Esophagus muscularis mucosa (tissue), 4 donors: Measurements from ENCODE around the gene RPL18A.

Source experiments
- EP300 ChIP-seq: sonication (generic); formaldehyde crosslinking; IDR thresholded peaks from one replicate; pipeline ENCODE4 v1.6.1; 2017; ENCODE audit warnings: antibody characterized with exemption
- POLR2A ChIP-seq: fragments of 450-650 bp; IDR thresholded peaks from one replicate; pipeline ENCODE4 v1.6.1; 2017; ENCODE audit warnings: antibody characterized with exemption, moderate library complexity, mild to moderate bottlenecking, low read depth
- POLR2AphosphoS5 ChIP-seq, 2 donors: sonication (generic); formaldehyde crosslinking; IDR thresholded peaks; one replicate each; pipeline ENCODE4 v1.6.1; 2017; ENCODE audit warnings: antibody characterized with exemption in 2 of 2
- TF ChIP-seq, protein P1 (sequence below), 3 experiments: fragments of 200-600 bp in 2 of 3; fragments of 450-650 bp in 1 of 3; sonication (generic) in 2 of 3; IDR thresholded peaks; one replicate each; pipeline ENCODE4 v1.5.1; 2017 to 2019; ENCODE audit warnings: antibody characterized with exemption in 3 of 3, mild to moderate bottlenecking in 2 of 3, moderate library complexity in 1 of 3

GRCh38 chr19:17835182-17836006, 24.3 kb upstream of the RPL18A start:
- TF ChIP-seq POLR2AphosphoS5 (IDR thresholded peaks at IDR 0.05) = no peak
- TF ChIP-seq, protein P1, sequence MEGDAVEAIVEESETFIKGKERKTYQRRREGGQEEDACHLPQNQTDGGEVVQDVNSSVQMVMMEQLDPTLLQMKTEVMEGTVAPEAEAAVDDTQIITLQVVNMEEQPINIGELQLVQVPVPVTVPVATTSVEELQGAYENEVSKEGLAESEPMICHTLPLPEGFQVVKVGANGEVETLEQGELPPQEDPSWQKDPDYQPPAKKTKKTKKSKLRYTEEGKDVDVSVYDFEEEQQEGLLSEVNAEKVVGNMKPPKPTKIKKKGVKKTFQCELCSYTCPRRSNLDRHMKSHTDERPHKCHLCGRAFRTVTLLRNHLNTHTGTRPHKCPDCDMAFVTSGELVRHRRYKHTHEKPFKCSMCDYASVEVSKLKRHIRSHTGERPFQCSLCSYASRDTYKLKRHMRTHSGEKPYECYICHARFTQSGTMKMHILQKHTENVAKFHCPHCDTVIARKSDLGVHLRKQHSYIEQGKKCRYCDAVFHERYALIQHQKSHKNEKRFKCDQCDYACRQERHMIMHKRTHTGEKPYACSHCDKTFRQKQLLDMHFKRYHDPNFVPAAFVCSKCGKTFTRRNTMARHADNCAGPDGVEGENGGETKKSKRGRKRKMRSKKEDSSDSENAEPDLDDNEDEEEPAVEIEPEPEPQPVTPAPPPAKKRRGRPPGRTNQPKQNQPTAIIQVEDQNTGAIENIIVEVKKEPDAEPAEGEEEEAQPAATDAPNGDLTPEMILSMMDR (IDR thresholded peaks at IDR 0.05) = no peak
- no peak for TF ChIP-seq EP300
- no peak for TF ChIP-seq POLR2A
